NOMO-1 treated with dmso at 0.1 percent for 144 hours (cell line): ENCODE results near the gene PARP3.

ENCODE experiments used
- DNase-seq: peaks from one replicate; lab custom pipeline; 2025; ENCODE audit not compliant: unreplicated experiment; lab: John Stamatoyannopoulos, UW

The PARP3 gene

GRCh38 chr3:51933471-51934138 is 8.6 kb upstream of the PARP3 start:
- no peak for DNase-seq

DNA sequence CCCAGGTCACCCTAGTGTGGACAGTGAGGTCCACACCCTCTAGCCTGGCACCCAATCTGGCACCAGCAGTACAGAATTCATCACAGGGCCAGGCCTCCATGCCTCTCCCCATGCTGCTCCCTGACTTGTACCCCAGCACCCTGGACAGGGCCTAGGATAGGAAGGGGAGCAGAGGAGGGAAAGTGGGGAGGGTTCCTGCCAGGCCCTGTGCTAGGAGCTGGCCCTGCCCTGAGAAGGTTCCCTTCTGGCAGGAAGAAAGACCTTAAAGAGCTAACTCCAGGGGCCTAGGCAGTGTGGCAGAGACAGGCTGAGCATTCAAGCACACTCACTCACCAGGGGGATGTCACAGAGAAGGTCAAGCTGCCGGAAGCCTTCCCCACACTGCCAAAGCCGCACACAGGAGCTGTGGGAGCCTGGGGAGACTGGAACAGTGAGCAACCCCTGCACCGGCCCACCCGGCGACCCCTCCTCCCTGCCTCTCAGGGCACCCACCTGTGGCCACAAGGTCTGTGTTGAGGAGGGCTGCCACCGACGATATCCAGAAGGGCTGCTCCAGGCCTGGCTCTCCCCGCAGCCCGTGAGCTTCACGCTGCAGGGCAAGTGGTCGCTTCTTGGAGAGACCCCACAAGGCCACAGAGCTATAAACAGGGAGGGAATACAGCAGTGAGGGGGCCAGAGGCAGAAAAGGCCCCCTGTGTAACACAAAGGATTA is 7.9 kb upstream of the PARP3 start:
- DNase-seq, result no peak

GRCh38 chr3:51934991-51935885 is 6.9 kb upstream of the PARP3 start:
- DNase-seq, result no peak

DNA sequence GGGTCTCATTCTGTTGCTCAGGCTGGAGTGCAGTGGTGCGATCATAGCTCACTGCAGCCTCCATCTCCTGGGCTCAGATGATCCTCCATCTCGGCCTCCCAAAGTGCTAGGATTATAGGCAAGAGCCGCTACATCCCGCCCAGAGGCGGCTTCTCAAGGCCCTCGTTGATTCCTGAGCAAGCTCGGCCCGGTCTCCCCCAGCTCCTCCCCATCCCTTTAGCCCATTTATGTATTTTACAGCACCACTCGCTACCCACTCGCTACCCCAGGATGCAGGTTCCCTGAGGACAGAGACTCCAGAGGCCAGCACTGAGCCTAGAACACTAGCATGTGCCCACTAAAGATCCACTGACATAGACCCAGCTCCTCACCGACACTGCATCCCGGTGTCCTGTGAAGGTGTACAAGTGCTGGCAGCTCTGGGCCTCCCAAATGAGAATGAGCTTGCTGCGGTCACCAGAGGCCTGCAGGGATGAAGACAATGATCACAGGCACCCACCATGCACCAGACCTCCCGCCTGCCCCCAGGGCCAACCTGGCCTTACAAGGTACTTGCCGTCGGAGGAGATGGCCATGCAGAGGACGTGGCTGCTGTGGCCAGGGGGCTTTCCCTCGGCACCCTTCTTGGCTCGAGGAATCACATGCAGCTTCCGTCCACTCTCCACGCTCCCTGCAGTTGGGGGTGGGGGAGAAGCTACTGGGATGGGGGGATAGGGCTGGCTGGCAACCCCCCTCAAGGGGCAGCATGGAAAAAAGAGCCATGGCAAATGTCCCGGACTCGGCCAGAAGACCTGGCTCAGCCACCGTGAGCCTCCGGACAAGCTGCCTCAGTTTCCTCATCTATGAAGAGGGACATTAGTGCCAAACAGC is 6.0 kb upstream of the PARP3 start:
- DNase-seq, result no peak

GRCh38 chr3:51937014-51937413 is 5.1 kb upstream of the PARP3 start:
- no peak for DNase-seq

GRCh38 chr3:51937611-51938450 is 4.3 kb upstream of the PARP3 start:
- no peak for DNase-seq

DNA sequence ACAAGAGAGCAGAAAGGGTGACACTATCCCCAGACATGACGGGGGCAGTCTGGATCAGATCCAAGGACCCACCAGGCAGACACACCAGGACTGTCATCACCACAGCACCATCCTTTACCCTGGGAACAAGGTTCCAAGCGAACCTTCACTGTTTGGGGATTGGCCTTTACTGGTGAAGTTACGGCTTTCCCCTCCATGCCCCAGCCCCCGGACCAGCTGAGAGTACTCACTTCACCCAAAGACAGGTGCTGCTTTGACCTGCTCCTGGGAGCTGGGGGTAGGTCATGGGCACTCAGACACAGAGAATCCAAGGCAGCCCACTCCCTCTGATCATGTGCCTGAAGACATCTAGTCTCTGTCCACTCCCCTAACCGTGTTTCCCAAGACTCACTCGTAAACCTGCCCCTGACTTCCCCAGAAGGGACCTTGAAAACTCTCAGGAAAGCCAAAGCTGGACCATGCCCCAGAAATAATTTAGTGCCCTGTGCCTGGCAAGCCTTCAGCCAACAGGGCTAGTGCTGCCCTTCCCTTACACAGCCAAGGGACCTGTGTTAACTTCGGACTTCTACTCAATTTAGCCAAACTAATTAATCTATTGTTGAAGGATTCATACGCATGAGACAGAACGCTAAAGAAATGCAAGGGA is 3.3 kb upstream of the PARP3 start:
- DNase-seq, result no peak

DNA sequence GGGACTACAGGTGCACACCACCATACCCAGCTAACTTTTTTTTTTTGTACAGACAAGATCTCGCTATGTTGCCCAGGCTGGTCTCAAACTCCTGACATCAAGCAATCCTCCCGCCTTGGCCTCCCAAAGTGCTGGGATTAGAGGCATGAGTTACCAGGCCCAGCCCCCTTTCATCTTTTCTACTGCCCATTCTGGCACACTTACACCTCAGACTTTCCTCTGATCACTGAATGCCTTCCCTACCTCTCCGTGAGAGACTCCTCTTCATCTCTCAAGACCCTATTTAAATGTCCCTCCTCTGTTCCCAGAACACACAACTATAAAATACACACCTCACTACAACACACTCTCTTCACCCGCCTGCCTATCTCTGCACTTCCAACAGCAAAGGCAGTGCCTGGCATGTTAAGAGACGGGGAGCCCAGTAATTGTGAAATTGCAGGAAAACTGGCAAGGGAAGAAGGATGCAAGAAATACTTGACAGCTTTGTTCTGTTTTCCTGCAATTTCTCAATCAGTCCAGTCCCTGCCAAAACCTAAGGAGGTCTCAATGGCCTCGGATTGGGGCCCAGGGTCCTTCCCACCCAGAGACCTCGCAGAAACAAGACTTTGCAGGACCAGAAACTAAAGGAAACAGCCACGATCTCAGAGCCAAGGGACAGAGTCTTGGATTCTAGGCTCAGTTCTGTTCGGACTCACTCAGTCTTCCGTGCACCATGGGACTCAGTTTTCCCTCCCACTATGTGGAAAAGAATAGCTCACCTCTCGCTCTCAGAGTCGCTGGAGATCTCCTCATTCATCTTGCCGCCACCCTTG is 1.3 kb upstream of the PARP3 start:
- no peak for DNase-seq

- no peak for DNase-seq
Observed at GRCh38 chr3:51941463-51941797, 733 bp upstream of the PARP3 start.

- DNase-seq, result no peak
Observed at GRCh38 chr3:51942603-51943450, 664 bp downstream of the PARP3 start.

GRCh38 chr3:51943451-51944391 is 1.6 kb downstream of the PARP3 start:
- DNase-seq, result no peak

- no peak for DNase-seq
Observed at GRCh38 chr3:51944451-51945021, 2.4 kb downstream of the PARP3 start.

- DNase-seq, result no peak
Observed at GRCh38 chr3:51945031-51945840, 3.1 kb downstream of the PARP3 start.

- DNase-seq, result no peak
Observed at GRCh38 chr3:51945926-51946705, 4.0 kb downstream of the PARP3 start.

- no peak for DNase-seq
Observed at GRCh38 chr3:51946796-51947195, 4.6 kb downstream of the PARP3 start.
